ENCODE results near the gene PTPRM.

GRCh38 chr18:7954238-7954637 lies 387.1 kb downstream of the PTPRM start:
- TF ChIP-seq CTCF (IDR thresholded peaks at IDR 0.05), result no peak
- TF ChIP-seq SIN3A (IDR thresholded peaks at IDR 0.05; ENCODE audit: borderline replicate concordance, insufficient read depth, low read depth, low read length), result no peak
- no peak for TF ChIP-seq TCF7L2 (IDR thresholded peaks at IDR 0.05; ENCODE audit: low read depth, low read length)
- TF ChIP-seq REST (IDR thresholded peaks at IDR 0.05; ENCODE audit: insufficient read depth in 1 of 2, low read depth in 2 of 2, low read length in 1 of 2), result no peak

Data from Panc1 (cell line).